ENCODE results near the gene EGR4. TPM values are rescaled to one million over a fixed set of nuclear protein-coding genes. Genes with fewer than 3 reads are reported as not detected.

The EGR4 gene
- total RNA-seq, 5 donors from 2014 or later (not counting 1 experiment from before 2014, with no cell fraction given): 0.09 to 0.35 (median 0.19) TPM; not detected in 1

DNA sequence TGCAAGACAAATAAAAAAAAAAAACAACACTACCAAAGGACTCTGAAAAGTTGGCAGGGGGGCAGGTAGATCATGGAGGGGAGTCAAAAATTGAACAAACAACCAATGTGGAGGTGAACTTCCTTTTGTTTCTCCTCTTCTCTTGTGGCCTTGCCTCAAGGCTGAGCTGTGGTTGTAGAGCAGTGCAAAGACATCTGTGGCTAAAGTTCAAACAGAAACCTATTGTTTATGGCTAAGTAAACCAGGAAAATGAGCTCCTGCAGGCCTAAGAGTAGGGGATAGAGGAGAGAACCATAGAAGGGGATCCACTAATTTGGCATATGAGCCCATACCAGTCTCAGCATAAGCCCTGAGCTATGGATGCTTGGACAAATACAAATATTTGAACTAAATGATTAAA, 40.2 kb upstream of the EGR4 start:
- no peaks in the 10 kb centered on the region for H3K36me3 Mint-ChIP-seq
- Histone ChIP-seq H3K4me3 (ENCODE audit: control insufficient read depth in 1 of 2, extremely low read depth in 1 of 2, low read length in 1 of 2) (no peak overlapping the region), H3K9me3 (peaks cover 2% of the 10 kb centered on the region), H3K4me1 (ENCODE audit: control insufficient read depth in 1 of 2, extremely low read depth in 1 of 2, insufficient read depth in 2 of 2, low read length in 2 of 2) (no peaks in the 10 kb centered on the region), H3K27me3 (replicated peaks in 1 of 2; ENCODE audit: control insufficient read depth in 2 of 2, extremely low read depth in 1 of 2, insufficient read depth in 2 of 2, low read length in 1 of 2) (peaks cover 0 to 2% of the 10 kb centered on the region in 2 experiments), H3K36me3 (ENCODE audit: control insufficient read depth in 2 of 2, extremely low read depth in 1 of 2, insufficient read depth in 1 of 2, low read length in 1 of 2) (no peaks in the 10 kb centered on the region), H3K27ac (ENCODE audit: low read length) (no peak overlapping the region)
- H3K9me3 Mint-ChIP-seq: peaks cover 0 to 11% (median 4%) of the 10 kb centered on the region in 3 donors
- DNase-seq: no peak
- H3K4me1 Mint-ChIP-seq: no peaks in the 10 kb centered on the region
- H3K4me3 Mint-ChIP-seq: no peak overlapping the region
- POLR2A ChIA-PET: no interaction called here
- no peak overlapping the region for H3K27ac Mint-ChIP-seq
- CTCF ChIA-PET: no interaction called here
- H3K27me3 Mint-ChIP-seq: peaks cover 21 to 24% of the 10 kb centered on the region in 2 donors
- no peak for ATAC-seq (replicated peaks in 1 of 4)

DNA sequence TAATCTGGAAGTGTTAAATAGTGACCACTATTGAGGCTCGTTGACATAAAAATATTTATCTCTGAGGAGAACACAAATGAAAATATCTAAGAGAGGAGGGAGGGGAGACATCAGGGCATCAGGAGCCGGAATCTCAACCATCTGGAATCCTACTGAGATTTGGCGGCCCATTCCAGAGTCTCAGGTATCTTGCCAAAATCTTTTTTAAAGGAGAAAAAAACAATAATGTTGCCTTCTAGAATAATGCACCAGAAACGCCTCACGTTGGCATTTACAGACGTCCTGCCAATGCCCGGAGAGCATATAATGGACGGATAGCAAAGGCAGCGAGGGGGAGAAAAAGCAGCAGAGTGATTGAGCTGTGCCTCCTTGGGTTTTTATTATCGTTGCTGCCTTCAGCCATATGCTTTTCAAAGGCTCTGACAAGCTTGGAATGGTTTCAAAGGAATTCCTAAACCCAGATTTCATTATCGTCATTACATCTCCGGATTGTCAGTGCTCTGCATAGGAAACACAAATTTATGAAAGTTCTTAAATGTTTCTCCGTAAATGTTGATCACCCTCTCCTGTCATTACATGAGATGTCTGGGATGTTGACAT, 30.9 kb upstream of the EGR4 start:
- no peaks in the 10 kb centered on the region for H3K9me3 ChIP-seq
- H3K9me3 Mint-ChIP-seq: no peaks in the 10 kb centered on the region
- no peaks in the 10 kb centered on the region for H3K4me1 Mint-ChIP-seq
- no peaks in the 10 kb centered on the region for H3K4me1 ChIP-seq (ENCODE audit: control insufficient read depth in 1 of 2, extremely low read depth in 1 of 2, insufficient read depth in 2 of 2, low read length in 2 of 2)
- CTCF ChIA-PET: no interaction called here
- no peaks in the 10 kb centered on the region for H3K36me3 ChIP-seq (ENCODE audit: control insufficient read depth in 2 of 2, extremely low read depth in 1 of 2, insufficient read depth in 1 of 2, low read length in 1 of 2)
- no peak overlapping the region for H3K4me3 ChIP-seq (ENCODE audit: control insufficient read depth in 1 of 2, extremely low read depth in 1 of 2, low read length in 1 of 2)
- H3K27ac Mint-ChIP-seq: no peak overlapping the region
- H3K27ac ChIP-seq (ENCODE audit: low read length): no peak overlapping the region
- no peaks in the 10 kb centered on the region for H3K36me3 Mint-ChIP-seq
- peaks cover 7 to 15% of the 10 kb centered on the region in 2 experiments for H3K27me3 ChIP-seq (replicated peaks in 1 of 2; ENCODE audit: control insufficient read depth in 2 of 2, extremely low read depth in 1 of 2, insufficient read depth in 2 of 2, low read length in 1 of 2)
- ATAC-seq (replicated peaks in 1 of 4): no peak
- POLR2A ChIA-PET: no interaction called here
- peaks cover 50 to 62% of the 10 kb centered on the region in 2 donors for H3K27me3 Mint-ChIP-seq
- DNase-seq: no peak
- no peak overlapping the region for H3K4me3 Mint-ChIP-seq
- WGBS (ENCODE audit: insufficient coverage): 76% methylated on average over 5 of the region's 13 CpGs

GRCh38 chr2:73323551-73323950, 30.2 kb upstream of the EGR4 start:
- 57% methylated on average over 5 of the region's 5 CpGs for WGBS (ENCODE audit: insufficient coverage)
- peaks cover 43 to 55% of the 10 kb centered on the region in 2 donors for H3K27me3 Mint-ChIP-seq
- peaks cover 7 to 15% of the 10 kb centered on the region in 2 experiments for H3K27me3 ChIP-seq (replicated peaks in 1 of 2; ENCODE audit: control insufficient read depth in 2 of 2, extremely low read depth in 1 of 2, insufficient read depth in 2 of 2, low read length in 1 of 2)

DNA sequence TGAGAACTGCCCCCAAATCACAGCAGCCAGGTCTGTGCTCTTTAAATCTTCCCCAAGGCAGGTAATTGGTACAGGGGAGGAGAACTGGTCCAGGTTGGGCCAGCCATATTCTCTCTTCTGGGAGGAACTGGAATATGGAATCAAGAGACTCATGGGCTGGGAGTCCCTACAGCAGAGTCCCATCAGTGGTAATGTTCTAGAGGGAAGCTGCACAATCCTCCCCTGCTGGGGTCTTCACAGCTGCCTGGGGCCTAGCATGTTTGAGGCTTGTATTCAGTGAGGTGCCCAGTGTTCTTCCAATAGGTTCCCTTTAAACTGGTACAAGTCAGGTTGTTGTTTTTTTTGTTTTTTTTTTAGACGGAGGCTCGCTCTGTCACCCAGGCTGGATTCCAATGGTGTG, 21.1 kb upstream of the EGR4 start:
- no peaks in the 10 kb centered on the region for H3K36me3 Mint-ChIP-seq
- CTCF ChIA-PET: no interaction called here
- H3K4me1 ChIP-seq (ENCODE audit: control insufficient read depth in 1 of 2, extremely low read depth in 1 of 2, insufficient read depth in 2 of 2, low read length in 2 of 2): no peaks in the 10 kb centered on the region

More at GRCh38 chr2:73323551-73323950, 30.2 kb upstream of the EGR4 start:
- H3K36me3 Mint-ChIP-seq: no peaks in the 10 kb centered on the region
- H3K27ac Mint-ChIP-seq: no peak overlapping the region
- Histone ChIP-seq H3K9me3 (no peaks in the 10 kb centered on the region), H3K27ac (ENCODE audit: low read length) (no peak overlapping the region), H3K4me1 (ENCODE audit: control insufficient read depth in 1 of 2, extremely low read depth in 1 of 2, insufficient read depth in 2 of 2, low read length in 2 of 2) (no peaks in the 10 kb centered on the region), H3K4me3 (ENCODE audit: control insufficient read depth in 1 of 2, extremely low read depth in 1 of 2, low read length in 1 of 2) (no peak overlapping the region), H3K36me3 (ENCODE audit: control insufficient read depth in 2 of 2, extremely low read depth in 1 of 2, insufficient read depth in 1 of 2, low read length in 1 of 2) (no peaks in the 10 kb centered on the region)
- ChIA-PET POLR2A (no interaction called here), CTCF (no interaction called here)
- no peak overlapping the region for H3K4me3 Mint-ChIP-seq
- DNase-seq (no peak), ATAC-seq (replicated peaks in 1 of 4) (no peak)
- no peaks in the 10 kb centered on the region for H3K4me1 Mint-ChIP-seq
- H3K9me3 Mint-ChIP-seq: no peaks in the 10 kb centered on the region

DNA sequence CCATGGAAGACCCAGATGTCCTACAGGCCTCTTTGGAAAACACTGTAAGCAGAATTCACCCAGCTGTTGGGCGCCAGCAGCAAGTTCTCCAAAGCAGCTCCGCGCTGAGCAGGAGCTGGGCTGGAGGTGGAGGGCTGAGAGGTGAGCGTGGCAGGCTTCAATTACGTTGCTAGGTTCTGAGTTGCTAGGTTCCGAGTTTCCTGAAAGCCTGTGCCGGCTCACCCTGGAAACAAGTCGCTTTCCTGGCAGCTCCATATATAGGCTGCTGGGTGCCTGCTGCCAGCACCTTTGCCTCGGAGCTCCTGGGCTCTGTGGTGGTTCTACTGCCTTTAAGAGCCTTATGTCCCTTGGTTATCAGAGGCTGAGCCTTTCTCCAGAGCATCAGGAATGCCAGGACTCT, 14.4 kb upstream of the EGR4 start:
- Mint-ChIP-seq H3K4me1 (no peaks in the 10 kb centered on the region), H3K4me3 (no peak overlapping the region), H3K27ac (no peak overlapping the region), H3K9me3 (no peaks in the 10 kb centered on the region), H3K36me3 (no peaks in the 10 kb centered on the region), H3K27me3 (peaks cover 27 to 29% of the 10 kb centered on the region in 2 donors)
- Histone ChIP-seq H3K36me3 (ENCODE audit: control insufficient read depth in 2 of 2, extremely low read depth in 1 of 2, insufficient read depth in 1 of 2, low read length in 1 of 2) (no peaks in the 10 kb centered on the region), H3K27ac (ENCODE audit: low read length) (no peak overlapping the region), H3K27me3 (replicated peaks in 1 of 2; ENCODE audit: control insufficient read depth in 2 of 2, extremely low read depth in 1 of 2, insufficient read depth in 2 of 2, low read length in 1 of 2) (peaks cover 2 to 15% of the 10 kb centered on the region in 2 experiments), H3K4me1 (ENCODE audit: control insufficient read depth in 1 of 2, extremely low read depth in 1 of 2, insufficient read depth in 2 of 2, low read length in 2 of 2) (no peaks in the 10 kb centered on the region), H3K9me3 (no peaks in the 10 kb centered on the region), H3K4me3 (ENCODE audit: control insufficient read depth in 1 of 2, extremely low read depth in 1 of 2, low read length in 1 of 2) (no peak overlapping the region)
- WGBS (ENCODE audit: insufficient coverage): 77% methylated on average over 9 of the region's 9 CpGs
- DNase-seq (no peak), ATAC-seq (replicated peaks in 1 of 4) (no peak)
- ChIA-PET CTCF (no interaction called here), POLR2A (no interaction called here)

More for the DNA sequence above, 21.1 kb upstream of the EGR4 start:
- 100% methylated on average over 2 of the region's 2 CpGs for WGBS (ENCODE audit: insufficient coverage)
- H3K4me3 ChIP-seq (ENCODE audit: control insufficient read depth in 1 of 2, extremely low read depth in 1 of 2, low read length in 1 of 2): no peak overlapping the region
- no peak overlapping the region for H3K27ac ChIP-seq (ENCODE audit: low read length)
- Mint-ChIP-seq H3K9me3 (no peaks in the 10 kb centered on the region), H3K4me3 (no peak overlapping the region), H3K27me3 (peaks cover 22 to 27% of the 10 kb centered on the region in 2 donors), H3K4me1 (no peaks in the 10 kb centered on the region), H3K27ac (no peak overlapping the region)
- ATAC-seq (replicated peaks in 1 of 4) (no peak), DNase-seq (no peak)
- no peaks in the 10 kb centered on the region for H3K9me3 ChIP-seq
- POLR2A ChIA-PET: interaction anchor here in 1 of 2 donors (0.7 kb wide), 1 partner anchor 121 kb away, joined by 3 read pairs; no protein-coding TSS in a partner anchor
- peaks cover 0 to 18% of the 10 kb centered on the region in 2 experiments for H3K27me3 ChIP-seq (replicated peaks in 1 of 2; ENCODE audit: control insufficient read depth in 2 of 2, extremely low read depth in 1 of 2, insufficient read depth in 2 of 2, low read length in 1 of 2)
- no peaks in the 10 kb centered on the region for H3K36me3 ChIP-seq (ENCODE audit: control insufficient read depth in 2 of 2, extremely low read depth in 1 of 2, insufficient read depth in 1 of 2, low read length in 1 of 2)

- Mint-ChIP-seq H3K36me3 (no peaks in the 10 kb centered on the region), H3K27ac (no peak overlapping the region), H3K9me3 (no peaks in the 10 kb centered on the region), H3K4me1 (no peaks in the 10 kb centered on the region), H3K27me3 (peaks cover 52 to 54% of the 10 kb centered on the region in 2 donors), H3K4me3 (no peak overlapping the region)
- Histone ChIP-seq H3K27ac (ENCODE audit: low read length) (no peak overlapping the region), H3K4me3 (ENCODE audit: control insufficient read depth in 1 of 2, extremely low read depth in 1 of 2, low read length in 1 of 2) (no peak overlapping the region), H3K9me3 (no peaks in the 10 kb centered on the region), H3K36me3 (ENCODE audit: control insufficient read depth in 2 of 2, extremely low read depth in 1 of 2, insufficient read depth in 1 of 2, low read length in 1 of 2) (no peaks in the 10 kb centered on the region), H3K27me3 (replicated peaks in 1 of 2; ENCODE audit: control insufficient read depth in 2 of 2, extremely low read depth in 1 of 2, insufficient read depth in 2 of 2, low read length in 1 of 2) (peaks cover 14 to 32% of the 10 kb centered on the region in 2 experiments), H3K4me1 (ENCODE audit: control insufficient read depth in 1 of 2, extremely low read depth in 1 of 2, insufficient read depth in 2 of 2, low read length in 2 of 2) (no peaks in the 10 kb centered on the region)
- POLR2A ChIA-PET: no interaction called here
- no peak for DNase-seq
- WGBS (ENCODE audit: insufficient coverage): 77% methylated on average over 3 of the region's 4 CpGs
- ATAC-seq (replicated peaks in 1 of 4): no peak
- CTCF ChIA-PET: no interaction called here
These were observed 8.3 kb upstream of the EGR4 start for GRCh38 chr2:73301636-73302035.

- CTCF ChIA-PET: no interaction called here
- Mint-ChIP-seq H3K27me3 (peaks cover 58 to 59% of the 10 kb centered on the region in 2 donors), H3K36me3 (no peaks in the 10 kb centered on the region)
These were observed 7.6 kb upstream of the EGR4 start for GRCh38 chr2:73300926-73301325.

More at GRCh38 chr2:73300926-73301325, 7.6 kb upstream of the EGR4 start:
- POLR2A ChIA-PET: no interaction called here
- Histone ChIP-seq H3K4me1 (ENCODE audit: control insufficient read depth in 1 of 2, extremely low read depth in 1 of 2, insufficient read depth in 2 of 2, low read length in 2 of 2) (no peaks in the 10 kb centered on the region), H3K4me3 (ENCODE audit: control insufficient read depth in 1 of 2, extremely low read depth in 1 of 2, low read length in 1 of 2) (no peak overlapping the region), H3K9me3 (no peaks in the 10 kb centered on the region), H3K36me3 (ENCODE audit: control insufficient read depth in 2 of 2, extremely low read depth in 1 of 2, insufficient read depth in 1 of 2, low read length in 1 of 2) (no peaks in the 10 kb centered on the region), H3K27me3 (replicated peaks in 1 of 2; ENCODE audit: control insufficient read depth in 2 of 2, extremely low read depth in 1 of 2, insufficient read depth in 2 of 2, low read length in 1 of 2) (peaks cover 12 to 35% of the 10 kb centered on the region in 2 experiments), H3K27ac (ENCODE audit: low read length) (no peak overlapping the region)
- Mint-ChIP-seq H3K4me1 (no peaks in the 10 kb centered on the region), H3K4me3 (no peak overlapping the region), H3K9me3 (no peaks in the 10 kb centered on the region), H3K27ac (no peak overlapping the region)
- no peak for DNase-seq
- ATAC-seq (replicated peaks in 1 of 4): no peak
- 43% methylated on average over 2 of the region's 3 CpGs for WGBS (ENCODE audit: insufficient coverage)
